Muscle of arm (tissue), 12 donors: ENCODE measurements around the gene MEN1. TPM values are rescaled to one million over a fixed set of nuclear protein-coding genes. Genes with fewer than 3 reads are reported as not detected.
"Not testable (repeated sequence)": the region's sequence is repeated elsewhere in the genome, so short reads cannot be mapped to it uniquely, and the experiment has no call there.

Source experiments
- DNase-seq: peaks from one replicate; pipeline ENCODE4 v3.0.0-alpha.2; 2013
- polyA plus RNA-seq, 12 donors: library from polyadenylated mRNA; unstranded; fragments of 120-200 nt; gene quantifications; one replicate each; pipeline ENCODE4 v1.2.1, GENCODE V29; 2013; ENCODE audit not compliant: insufficient read length in 12 of 12

The MEN1 gene
- polyA plus RNA-seq, 12 donors, result 15.8 to 56.3 (median 20.1) TPM; not detected in 1

GRCh38 chr11:64833509-64833908, 23.2 kb upstream of the MEN1 start:
- DNase-seq, result no peak

- DNase-seq, result no peak
Measured at GRCh38 chr11:64833198-64833502, 22.8 kb upstream of the MEN1 start.

- no peak for DNase-seq
Measured at GRCh38 chr11:64832467-64833197, 22.3 kb upstream of the MEN1 start.

- no peak for DNase-seq
Measured at GRCh38 chr11:64831411-64831891, 21.1 kb upstream of the MEN1 start.

GRCh38 chr11:64829536-64830251, 19.3 kb upstream of the MEN1 start:
- no peak for DNase-seq

- no peak for DNase-seq
Measured at GRCh38 chr11:64827451-64827839, 17.1 kb upstream of the MEN1 start.

GRCh38 chr11:64826578-64827450, 16.5 kb upstream of the MEN1 start:
- no peak for DNase-seq

- DNase-seq, result no peak
Measured at GRCh38 chr11:64826062-64826461, 15.7 kb upstream of the MEN1 start.

- no peak for DNase-seq
Measured at GRCh38 chr11:64823568-64824119, 13.3 kb upstream of the MEN1 start.

- DNase-seq, result no peak
Measured at GRCh38 chr11:64817476-64817875, 7.1 kb upstream of the MEN1 start.

- DNase-seq, result not testable (repeated sequence)
Measured at GRCh38 chr11:64815433-64815832, 5.1 kb upstream of the MEN1 start.

- DNase-seq, result no peak
Measured at GRCh38 chr11:64814712-64815187, 4.4 kb upstream of the MEN1 start.

- DNase-seq, result no peak
Measured at GRCh38 chr11:64813826-64814225, 3.5 kb upstream of the MEN1 start.

GRCh38 chr11:64810891-64811272, 531 bp upstream of the MEN1 start:
- no peak for DNase-seq

- no peak for DNase-seq
Measured at GRCh38 chr11:64809781-64810241, 540 bp downstream of the MEN1 start.

GRCh38 chr11:64805481-64805880, 4.9 kb downstream of the MEN1 start:
- DNase-seq, result no peak

GRCh38 chr11:64804346-64805210, 5.8 kb downstream of the MEN1 start:
- DNase-seq, result no peak

- no peak for DNase-seq
Measured at GRCh38 chr11:64803846-64804345, 6.5 kb downstream of the MEN1 start.

- peak; percentile 86 for DNase-seq
Measured at GRCh38 chr11:64803158-64803845, 7.0 kb downstream of the MEN1 start, which contains the start of gene MAP4K2. TSS of gene MAP4K2 (minus strand) at chr11:64803214. CDS start at chr11:64803149, 65 bp downstream.
